Liver (tissue), 9 donors: Measurements from ENCODE around the gene TAPT1. TPM values are rescaled to one million over a fixed set of nuclear protein-coding genes. Genes with fewer than 3 reads are reported as not detected.

Experiments used
- DNase-seq: peaks from one replicate; pipeline ENCODE4 v3.0.0-alpha.2; 2017; ENCODE audit warnings: low spot score
- H3K27ac ChIP-seq, 2 donors: one replicate each; pipeline ENCODE4 v1.7.0; 2013; ENCODE audit warnings: inconsistent platforms in 2 of 2, low read length in 2 of 2, control low read depth in 1 of 2, low read depth in 1 of 2, mild to moderate bottlenecking in 1 of 2
- H3K27me3 ChIP-seq, 4 donors: one replicate each; pipeline versions ENCODE4 v1.6.1 to v1.7.0; 2013; ENCODE audit warnings: low read length in 3 of 4, inconsistent platforms in 1 of 4, mild to moderate bottlenecking in 1 of 4, moderate library complexity in 1 of 4; ENCODE audit not compliant: control insufficient read depth in 4 of 4, insufficient read depth in 4 of 4
- H3K36me3 ChIP-seq, 4 donors: one replicate each; pipeline versions ENCODE4 v1.6.1 to v1.7.0; 2013; ENCODE audit warnings: low read length in 3 of 4, mild to moderate bottlenecking in 3 of 4, low read depth in 1 of 4, moderate library complexity in 1 of 4; ENCODE audit not compliant: control insufficient read depth in 4 of 4, insufficient read depth in 3 of 4
- H3K4me1 ChIP-seq, 4 donors: one replicate each; pipeline versions ENCODE4 v1.6.1 to v1.7.0; 2013; ENCODE audit warnings: low read length in 3 of 4, mild to moderate bottlenecking in 3 of 4, moderate library complexity in 1 of 4; ENCODE audit not compliant: control insufficient read depth in 4 of 4, insufficient read depth in 4 of 4
- H3K4me3 ChIP-seq, 3 donors: one replicate each; pipeline versions ENCODE4 v1.6.1 to v1.7.0; 2013; ENCODE audit warnings: low read length in 3 of 3, control low read depth in 1 of 3, low read depth in 1 of 3, mild to moderate bottlenecking in 1 of 3
- H3K9ac ChIP-seq, 2 donors: one replicate each; pipeline ENCODE4 v1.7.0; 2013; ENCODE audit warnings: low read length in 2 of 2, mild to moderate bottlenecking in 2 of 2, moderate library complexity in 2 of 2, control low read depth in 1 of 2, low read depth in 1 of 2
- H3K9me3 ChIP-seq, 4 donors: one replicate each; pipeline versions ENCODE4 v1.6.1 to v1.7.0; 2013; ENCODE audit warnings: low read length in 3 of 4; ENCODE audit not compliant: control insufficient read depth in 4 of 4
- FOXA2 ChIP-seq: IDR thresholded peaks from 2 replicates; pipeline ENCODE4 v1.6.1; 2016; ENCODE audit warnings: antibody characterized with exemption
- JUND ChIP-seq, 2 donors: IDR thresholded peaks; 2 replicates each; pipeline ENCODE4 v1.6.1; 2016; ENCODE audit warnings: antibody characterized with exemption in 2 of 2
- NR2F2 ChIP-seq: IDR thresholded peaks from 2 replicates; pipeline ENCODE4 v1.6.1; 2016; ENCODE audit warnings: antibody characterized with exemption
- RAD21 ChIP-seq, 2 donors: IDR thresholded peaks; 2 replicates each; pipeline ENCODE4 v1.6.1; 2016; ENCODE audit warnings: antibody characterized with exemption in 2 of 2, mild to moderate bottlenecking in 2 of 2
- SP1 ChIP-seq: IDR thresholded peaks from 2 replicates; pipeline ENCODE4 v1.6.1; 2018; ENCODE audit warnings: antibody characterized with exemption, mild to moderate bottlenecking
- TAF1 ChIP-seq: conservative IDR thresholded peaks from 2 replicates; pipeline ENCODE4 v1.6.1; 2016; ENCODE audit warnings: antibody characterized with exemption, mild to moderate bottlenecking
- YY1 ChIP-seq: IDR thresholded peaks from 2 replicates; pipeline ENCODE4 v1.6.1; 2016; ENCODE audit warnings: antibody characterized with exemption, mild to moderate bottlenecking
- WGBS: extraction: QIAGEN DNeasy Blood & Tissue Kit; methylation state at CpG from one replicate; pipeline ENCODE4 v1.1.7; 2013; 5-methylcytosine and 5-hydroxymethylcytosine counted together
- polyA plus RNA-seq, 2 donors: library from polyadenylated mRNA; stranded (reverse) in 1 of 2; unstranded in 1 of 2; fragments of 200-250 nt in 1 of 2; fragments of >200 nt in 1 of 2; fragmentation: Nextera tagmentation in 1 of 2; extraction: Ambion mirVana in 1 of 2; gene quantifications; one replicate each; pipeline versions ENCODE4 v1.2.1 to v1.2.3, GENCODE V29; 2013 to 2015
- total RNA-seq, 2 donors: library from RNA; depleted of rRNA; stranded (reverse); fragments of >200 nt; gene quantifications; one replicate each; pipeline ENCODE4 v1.2.3, GENCODE V29; 2014
- TF ChIP-seq, protein P1 (sequence below): IDR thresholded peaks from 2 replicates; pipeline ENCODE4 v1.6.1; 2016; ENCODE audit warnings: antibody characterized with exemption
- TF ChIP-seq, protein P2 (sequence below): IDR thresholded peaks from 2 replicates; pipeline ENCODE4 v1.6.1; 2016; ENCODE audit warnings: antibody characterized with exemption, mild to moderate bottlenecking
- donor health status: healthy.
- donor health status: healthy.
- donor health status: healthy.
- donor health status: healthy.
- donor health status: healthy.

The TAPT1 gene
- total and polyA plus RNA-seq, 4 donors: 12.2 to 53.7 (median 22.1) TPM

DNA sequence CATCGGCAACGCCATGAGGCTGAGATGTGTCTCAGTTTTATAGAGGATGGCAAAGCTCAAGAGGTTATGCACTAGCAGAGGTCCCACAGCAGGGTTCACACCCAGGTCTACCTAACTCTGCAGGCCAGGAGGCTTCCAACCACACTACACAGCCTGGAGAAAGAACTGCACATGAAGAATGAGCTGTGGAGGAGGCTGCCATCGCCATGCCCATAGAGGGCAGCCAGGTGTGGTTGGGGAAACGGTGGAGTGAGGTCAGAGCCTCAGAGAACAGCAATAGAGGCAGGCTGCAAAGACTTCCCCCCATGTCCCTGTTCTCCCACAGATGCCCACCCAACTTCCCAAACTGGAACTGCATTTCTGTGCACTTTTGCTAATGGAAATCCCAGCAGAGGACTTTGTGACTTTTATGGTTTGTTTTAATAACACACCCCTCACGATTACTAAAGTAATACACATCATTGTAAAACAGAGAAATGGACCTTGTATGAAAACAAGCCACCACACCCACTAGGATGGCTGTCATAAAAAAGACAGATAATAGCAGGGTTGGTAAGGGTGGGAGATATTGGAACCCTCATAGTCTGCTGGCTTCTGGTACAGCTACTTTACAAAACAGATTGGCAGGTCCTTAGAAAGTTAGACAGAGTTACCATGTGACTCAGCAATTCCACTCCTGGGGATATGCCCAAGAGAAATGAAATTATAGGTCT, 83.5 kb downstream of the TAPT1 start (continued):
- TF ChIP-seq, protein P1, sequence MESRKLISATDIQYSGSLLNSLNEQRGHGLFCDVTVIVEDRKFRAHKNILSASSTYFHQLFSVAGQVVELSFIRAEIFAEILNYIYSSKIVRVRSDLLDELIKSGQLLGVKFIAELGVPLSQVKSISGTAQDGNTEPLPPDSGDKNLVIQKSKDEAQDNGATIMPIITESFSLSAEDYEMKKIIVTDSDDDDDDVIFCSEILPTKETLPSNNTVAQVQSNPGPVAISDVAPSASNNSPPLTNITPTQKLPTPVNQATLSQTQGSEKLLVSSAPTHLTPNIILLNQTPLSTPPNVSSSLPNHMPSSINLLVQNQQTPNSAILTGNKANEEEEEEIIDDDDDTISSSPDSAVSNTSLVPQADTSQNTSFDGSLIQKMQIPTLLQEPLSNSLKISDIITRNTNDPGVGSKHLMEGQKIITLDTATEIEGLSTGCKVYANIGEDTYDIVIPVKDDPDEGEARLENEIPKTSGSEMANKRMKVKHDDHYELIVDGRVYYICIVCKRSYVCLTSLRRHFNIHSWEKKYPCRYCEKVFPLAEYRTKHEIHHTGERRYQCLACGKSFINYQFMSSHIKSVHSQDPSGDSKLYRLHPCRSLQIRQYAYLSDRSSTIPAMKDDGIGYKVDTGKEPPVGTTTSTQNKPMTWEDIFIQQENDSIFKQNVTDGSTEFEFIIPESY: no peak
- TF ChIP-seq YY1 (no peak), RAD21 (IDR thresholded peaks at IDR 0.05) (no peak), TAF1 (no peak)

DNA sequence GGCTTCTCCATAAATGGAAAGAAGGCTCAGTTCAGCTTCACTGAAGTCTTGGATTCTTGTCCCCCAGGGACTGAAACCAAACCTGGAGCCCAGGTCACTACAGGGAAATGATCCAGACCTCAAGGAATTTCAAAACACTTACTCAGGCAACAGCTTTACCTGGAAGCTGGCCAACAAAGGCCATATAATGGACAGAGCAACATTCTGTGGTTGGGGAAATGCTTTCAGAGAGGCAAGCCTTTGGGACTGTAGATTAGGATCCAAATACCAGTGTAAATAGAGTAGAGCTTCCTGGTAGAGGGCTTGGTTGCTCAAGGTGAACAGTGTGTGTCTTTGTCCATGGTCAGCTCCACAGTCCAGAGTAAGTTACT, 85.4 kb downstream of the TAPT1 start:
- no peak overlapping the region for H3K4me3 ChIP-seq
- no peak for TF ChIP-seq JUND (IDR thresholded peaks at IDR 0.05)
- TF ChIP-seq SP1: no peak
- H3K4me1 ChIP-seq: no peaks in the 10 kb centered on the region
- H3K9ac ChIP-seq: no peak overlapping the region
- H3K27ac ChIP-seq: no peak overlapping the region
- H3K9me3 ChIP-seq: peaks cover 0 to 3% (median under 1%) of the 10 kb centered on the region in 4 donors
- peaks cover 0 to 1% (median 0%) of the 10 kb centered on the region in 4 donors for H3K36me3 ChIP-seq
- no peak for DNase-seq
- no peaks in the 10 kb centered on the region for H3K27me3 ChIP-seq

DNA sequence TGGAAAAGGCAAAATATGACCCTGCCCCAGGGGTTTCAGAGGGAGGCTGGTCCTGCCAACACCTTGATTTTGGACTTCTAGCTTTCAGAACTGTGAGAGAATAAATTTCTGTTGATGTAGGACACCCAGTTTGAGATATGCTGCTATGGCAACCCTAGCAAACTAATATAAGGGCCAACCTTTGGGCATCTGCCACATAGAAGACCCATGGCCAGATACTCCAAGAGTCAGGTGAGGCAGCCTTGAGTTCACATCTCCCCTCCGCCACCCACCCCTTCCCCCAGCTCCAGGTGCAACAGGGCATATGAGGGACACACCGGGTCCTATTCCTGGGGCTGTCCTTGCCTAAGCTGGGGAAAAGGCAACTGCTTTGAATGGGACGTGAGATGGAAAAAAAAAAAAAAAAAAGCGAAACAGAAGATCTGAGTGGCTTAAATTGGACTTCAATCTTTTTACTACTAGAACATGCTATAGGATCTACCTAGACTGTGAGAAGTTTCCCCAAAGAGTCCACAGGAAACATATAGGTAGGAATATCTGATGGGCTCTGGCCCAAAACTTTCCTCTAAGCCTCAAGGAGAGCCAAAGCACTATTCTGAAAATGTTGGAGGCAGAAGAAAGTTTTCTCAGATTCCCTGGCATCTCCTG, 85.9 kb downstream of the TAPT1 start:
- 94% methylated on average over 4 of the region's 4 CpGs for WGBS
- H3K9me3 ChIP-seq: peaks cover 0 to 5% (median 1%) of the 10 kb centered on the region in 4 donors
- H3K27ac ChIP-seq: no peak overlapping the region
- no peaks in the 10 kb centered on the region for H3K4me1 ChIP-seq
- peaks cover 0 to 1% (median 0%) of the 10 kb centered on the region in 4 donors for H3K36me3 ChIP-seq
- no peak for TF ChIP-seq NR2F2
- no peak for TF ChIP-seq FOXA2
- TF ChIP-seq, protein P1: no peak
- TF ChIP-seq, protein P2, sequence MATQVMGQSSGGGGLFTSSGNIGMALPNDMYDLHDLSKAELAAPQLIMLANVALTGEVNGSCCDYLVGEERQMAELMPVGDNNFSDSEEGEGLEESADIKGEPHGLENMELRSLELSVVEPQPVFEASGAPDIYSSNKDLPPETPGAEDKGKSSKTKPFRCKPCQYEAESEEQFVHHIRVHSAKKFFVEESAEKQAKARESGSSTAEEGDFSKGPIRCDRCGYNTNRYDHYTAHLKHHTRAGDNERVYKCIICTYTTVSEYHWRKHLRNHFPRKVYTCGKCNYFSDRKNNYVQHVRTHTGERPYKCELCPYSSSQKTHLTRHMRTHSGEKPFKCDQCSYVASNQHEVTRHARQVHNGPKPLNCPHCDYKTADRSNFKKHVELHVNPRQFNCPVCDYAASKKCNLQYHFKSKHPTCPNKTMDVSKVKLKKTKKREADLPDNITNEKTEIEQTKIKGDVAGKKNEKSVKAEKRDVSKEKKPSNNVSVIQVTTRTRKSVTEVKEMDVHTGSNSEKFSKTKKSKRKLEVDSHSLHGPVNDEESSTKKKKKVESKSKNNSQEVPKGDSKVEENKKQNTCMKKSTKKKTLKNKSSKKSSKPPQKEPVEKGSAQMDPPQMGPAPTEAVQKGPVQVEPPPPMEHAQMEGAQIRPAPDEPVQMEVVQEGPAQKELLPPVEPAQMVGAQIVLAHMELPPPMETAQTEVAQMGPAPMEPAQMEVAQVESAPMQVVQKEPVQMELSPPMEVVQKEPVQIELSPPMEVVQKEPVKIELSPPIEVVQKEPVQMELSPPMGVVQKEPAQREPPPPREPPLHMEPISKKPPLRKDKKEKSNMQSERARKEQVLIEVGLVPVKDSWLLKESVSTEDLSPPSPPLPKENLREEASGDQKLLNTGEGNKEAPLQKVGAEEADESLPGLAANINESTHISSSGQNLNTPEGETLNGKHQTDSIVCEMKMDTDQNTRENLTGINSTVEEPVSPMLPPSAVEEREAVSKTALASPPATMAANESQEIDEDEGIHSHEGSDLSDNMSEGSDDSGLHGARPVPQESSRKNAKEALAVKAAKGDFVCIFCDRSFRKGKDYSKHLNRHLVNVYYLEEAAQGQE: no peak
- no peak overlapping the region for H3K9ac ChIP-seq
- no peaks in the 10 kb centered on the region for H3K27me3 ChIP-seq
- DNase-seq: no peak
- no peak overlapping the region for H3K4me3 ChIP-seq
